B cell (primary cell): Measurements from ENCODE around the gene PYGL. TPM values are rescaled to one million over a fixed set of nuclear protein-coding genes. Genes with fewer than 3 reads are reported as not detected.

Source experiments
- ATAC-seq: fragments of 200-7000 bp; cut with Tn5 transposase; one replicate; pipeline ENCODE4 v1.10.0; 2021; ENCODE audit warnings: low read depth, mild to moderate bottlenecking, moderate number of reproducible peaks, moderate library complexity
- CTCF ChIA-PET: fragments of 350-600 bp; sonication (Branson Sonifier 250); formaldehyde crosslinking; loops from one replicate; lab custom pipeline; 2021; ENCODE audit warnings: antibody characterized with exemption, inconsistent platforms; lab: Charles Lee
- POLR2A ChIA-PET: fragments of 350-600 bp; sonication (Branson Sonifier 250); formaldehyde crosslinking; loops from one replicate; lab custom pipeline; 2021; ENCODE audit warnings: antibody characterized with exemption; lab: Charles Lee
- DNase-seq: peaks from one replicate; pipeline ENCODE4 v3.0.0; 2013
- H2AFZ ChIP-seq: 2 replicates; pipeline ENCODE4 v1.6.1; 2012; ENCODE audit warnings: mild to moderate bottlenecking, low read depth, low read length; ENCODE audit not compliant: insufficient read depth, poor library complexity, severe bottlenecking
- H3K27ac ChIP-seq, 2 donors: 1 replicate in 1 of 2; 2 replicates in 1 of 2; pipeline ENCODE4 v1.5.1; 2012 to 2013; ENCODE audit warnings: low read length in 2 of 2, mild to moderate bottlenecking in 2 of 2, moderate library complexity in 1 of 2
- H3K27me3 ChIP-seq, 4 experiments: fragments of 200-600 bp in 1 of 4; sonication (generic) in 1 of 4; replicated peaks in 1 of 4; 1 replicate in 2 of 4; 2 replicates in 2 of 4; pipeline versions ENCODE4 v1.6.1 to v1.7.0; 2013 to 2016; ENCODE audit warnings: low read length in 3 of 4, mild to moderate bottlenecking in 2 of 4, mixed read lengths in 1 of 4, moderate library complexity in 1 of 4; ENCODE audit not compliant: insufficient read depth in 4 of 4, control insufficient read depth in 3 of 4; ENCODE audit errors: control extremely low read depth in 1 of 4
- H3K36me3 ChIP-seq, 2 experiments: replicated peaks in 1 of 2; 1 replicate in 1 of 2; 2 replicates in 1 of 2; pipeline versions ENCODE4 v1.6.1 to v1.7.1; 2013; ENCODE audit warnings: low read length in 1 of 2; ENCODE audit not compliant: insufficient read depth in 2 of 2, control insufficient read depth in 1 of 2; ENCODE audit errors: control extremely low read depth in 1 of 2, extremely low read depth in 1 of 2
- H3K4me1 ChIP-seq, 2 donors: fragments of 200-600 bp in 1 of 2; sonication (generic) in 1 of 2; 1 replicate in 1 of 2; 2 replicates in 1 of 2; pipeline versions ENCODE4 v1.5.1 to v1.6.1; 2013 to 2017; ENCODE audit warnings: low read length in 2 of 2; ENCODE audit not compliant: control insufficient read depth in 2 of 2, insufficient read depth in 2 of 2
- H3K4me2 ChIP-seq: replicated peaks from 2 replicates; pipeline ENCODE3; 2012; ENCODE audit warnings: mild to moderate bottlenecking, low read depth, low read length; ENCODE audit not compliant: poor library complexity, severe bottlenecking
- H3K4me3 ChIP-seq, 5 experiments: fragments of 200-600 bp in 1 of 5; sonication (generic) in 1 of 5; 1 replicate in 3 of 5; 2 replicates in 2 of 5; pipeline versions ENCODE4 v1.5.1 to v1.7.0; 2011 to 2016; ENCODE audit warnings: low read length in 4 of 5, mild to moderate bottlenecking in 4 of 5, low read depth in 2 of 5, control low read depth in 1 of 5, moderate library complexity in 1 of 5; ENCODE audit not compliant: insufficient read depth in 1 of 5; ENCODE audit errors: control extremely low read depth in 1 of 5, extremely low read depth in 1 of 5
- H3K79me2 ChIP-seq: fragments of 200-600 bp; sonication (generic); one replicate; pipeline ENCODE4 v1.6.0; 2016; ENCODE audit warnings: low read length; ENCODE audit not compliant: control insufficient read depth, insufficient read depth
- H3K9ac ChIP-seq: fragments of 200-600 bp; sonication (generic); 2 replicates; pipeline ENCODE4 v1.6.1; 2017; ENCODE audit warnings: mild to moderate bottlenecking, low read length, moderate library complexity
- H3K9me3 ChIP-seq, 3 donors: one replicate each; pipeline versions ENCODE4 v1.6.1 to v1.7.1; 2013; ENCODE audit warnings: low read length in 2 of 3; ENCODE audit not compliant: control insufficient read depth in 2 of 3, insufficient read depth in 1 of 3; ENCODE audit errors: control extremely low read depth in 1 of 3
- H4K20me1 ChIP-seq: 2 replicates; pipeline ENCODE4 v1.6.0; 2012; ENCODE audit warnings: mild to moderate bottlenecking, low read length; ENCODE audit not compliant: insufficient read depth, control insufficient read depth, poor library complexity, severe bottlenecking
- H3K27ac Mint-ChIP-seq: one replicate; pipeline ENCODE4 v1.8.0; 2021; ENCODE audit warnings: mixed read lengths
- H3K27me3 Mint-ChIP-seq: one replicate; pipeline ENCODE4 v1.8.0; 2021; ENCODE audit warnings: mixed read lengths
- H3K4me1 Mint-ChIP-seq: one replicate; pipeline ENCODE4 v1.8.0; 2021; ENCODE audit warnings: mixed read lengths
- H3K4me3 Mint-ChIP-seq: one replicate; pipeline ENCODE4 v1.8.0; 2021; ENCODE audit warnings: mixed read lengths
- H3K9me3 Mint-ChIP-seq: one replicate; pipeline ENCODE4 v1.8.0; 2022; ENCODE audit warnings: mixed read lengths; ENCODE audit not compliant: insufficient read depth
- EZH2 ChIP-seq: IDR thresholded peaks from 2 replicates; pipeline ENCODE4 v1.6.1; 2012; ENCODE audit warnings: borderline replicate concordance, low read depth, mild to moderate bottlenecking, moderate library complexity, low read length; ENCODE audit not compliant: insufficient read depth, poor library complexity, severe bottlenecking
- WGBS: methylation state at CpG from one replicate; pipeline ENCODE4 v1.1.5; 2013; ENCODE audit warnings: missing lambda C conversion rate; ENCODE audit not compliant: insufficient coverage; 5-methylcytosine and 5-hydroxymethylcytosine counted together
- intact Hi-C: fragments of 100-400 bp; cut with micrococcal nuclease; formaldehyde crosslinking; loops from one replicate; pipeline ENCODE4 v1.10.0; 2022
- polyA plus RNA-seq: library from polyadenylated mRNA; depleted of rRNA; stranded (reverse); fragments of >200 nt; gene quantifications from 2 replicates; pipeline ENCODE4 v1.2.3, GENCODE V29; 2012
- total RNA-seq, 2 donors: library from RNA; stranded (reverse); fragments of 120-200 nt in 1 of 2; gene quantifications; 1 replicate in 1 of 2; 2 replicates in 1 of 2; pipeline versions ENCODE4 v1.2.3 to v1.2.4, GENCODE V29; 2013 to 2022
- TF ChIP-seq, protein P1 (sequence below): fragments of 200-600 bp; IDR thresholded peaks from one replicate; pipeline ENCODE4 v1.8.0; 2022; ENCODE audit warnings: antibody characterized with exemption, mild to moderate bottlenecking

The PYGL gene
- total and polyA plus RNA-seq, 2 donors (not counting 1 experiment from before 2014, with no cell fraction given): 0.60 to 0.64 TPM

DNA sequence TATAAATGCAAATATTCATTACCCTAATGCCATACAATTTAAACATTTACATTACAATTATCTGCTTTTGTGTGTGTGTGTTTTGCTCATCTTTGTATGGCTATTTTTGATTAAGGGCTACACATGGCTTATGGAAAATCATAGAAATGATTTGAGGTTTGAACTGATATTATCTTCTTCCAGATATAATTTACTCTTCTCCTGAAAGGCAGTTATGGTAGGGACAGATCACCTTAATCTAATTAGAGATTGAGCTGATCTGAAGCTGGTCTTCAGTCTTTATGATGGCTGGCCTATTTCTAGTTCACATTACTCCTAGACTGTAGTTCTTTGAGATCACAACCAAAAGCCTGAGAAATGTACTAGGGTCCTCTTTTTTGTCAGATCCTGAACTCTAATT lies 56.8 kb downstream of the PYGL start:
- H3K9ac ChIP-seq: no peak overlapping the region
- H4K20me1 ChIP-seq: no peaks in the 10 kb centered on the region
- no peak overlapping the region for H2AFZ ChIP-seq
- no peaks in the 10 kb centered on the region for H3K79me2 ChIP-seq
- TF ChIP-seq, protein P1, sequence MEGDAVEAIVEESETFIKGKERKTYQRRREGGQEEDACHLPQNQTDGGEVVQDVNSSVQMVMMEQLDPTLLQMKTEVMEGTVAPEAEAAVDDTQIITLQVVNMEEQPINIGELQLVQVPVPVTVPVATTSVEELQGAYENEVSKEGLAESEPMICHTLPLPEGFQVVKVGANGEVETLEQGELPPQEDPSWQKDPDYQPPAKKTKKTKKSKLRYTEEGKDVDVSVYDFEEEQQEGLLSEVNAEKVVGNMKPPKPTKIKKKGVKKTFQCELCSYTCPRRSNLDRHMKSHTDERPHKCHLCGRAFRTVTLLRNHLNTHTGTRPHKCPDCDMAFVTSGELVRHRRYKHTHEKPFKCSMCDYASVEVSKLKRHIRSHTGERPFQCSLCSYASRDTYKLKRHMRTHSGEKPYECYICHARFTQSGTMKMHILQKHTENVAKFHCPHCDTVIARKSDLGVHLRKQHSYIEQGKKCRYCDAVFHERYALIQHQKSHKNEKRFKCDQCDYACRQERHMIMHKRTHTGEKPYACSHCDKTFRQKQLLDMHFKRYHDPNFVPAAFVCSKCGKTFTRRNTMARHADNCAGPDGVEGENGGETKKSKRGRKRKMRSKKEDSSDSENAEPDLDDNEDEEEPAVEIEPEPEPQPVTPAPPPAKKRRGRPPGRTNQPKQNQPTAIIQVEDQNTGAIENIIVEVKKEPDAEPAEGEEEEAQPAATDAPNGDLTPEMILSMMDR: no peak
- no peak for TF ChIP-seq EZH2
- H3K4me1 ChIP-seq: no peaks in the 10 kb centered on the region
- DNase-seq: no peak
- ChIA-PET CTCF (no interaction called here), POLR2A (no interaction called here)
- no peaks in the 10 kb centered on the region for H3K4me1 Mint-ChIP-seq
- peaks cover 0 to 12% (median 6%) of the 10 kb centered on the region in 4 experiments for H3K27me3 ChIP-seq
- H3K4me3 ChIP-seq: no peak overlapping the region
- H3K36me3 ChIP-seq: no peaks in the 10 kb centered on the region
- no peak for ATAC-seq
- H3K9me3 ChIP-seq: no peaks in the 10 kb centered on the region
- intact Hi-C loops: no loop called here
- H3K4me2 ChIP-seq: no peak overlapping the region
- H3K27ac Mint-ChIP-seq: no peak overlapping the region
- no peak overlapping the region for H3K4me3 Mint-ChIP-seq
- H3K9me3 Mint-ChIP-seq: no peaks in the 10 kb centered on the region
- peaks cover 31% of the 10 kb centered on the region for H3K27me3 Mint-ChIP-seq
- H3K27ac ChIP-seq: no peak overlapping the region

DNA sequence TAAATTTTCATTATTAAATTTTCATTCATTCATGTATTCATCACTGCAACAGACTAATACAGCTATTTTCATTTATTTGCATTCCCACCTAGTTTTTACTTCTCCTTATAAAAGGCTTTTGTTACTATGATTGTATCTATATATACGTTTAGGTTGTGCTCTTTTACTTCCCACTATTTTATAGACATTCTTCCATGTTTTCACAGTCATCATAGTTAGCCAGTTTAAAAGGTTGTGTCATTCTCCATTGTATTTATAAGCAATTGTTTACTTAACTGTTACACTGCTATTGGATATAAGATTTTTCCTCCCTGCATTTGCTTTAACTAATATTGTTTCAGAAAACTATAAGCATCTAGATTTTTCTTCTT lies 60.5 kb downstream of the PYGL start:
- Histone ChIP-seq H2AFZ (no peak overlapping the region), H3K79me2 (no peaks in the 10 kb centered on the region), H3K4me3 (no peak overlapping the region), H3K36me3 (no peaks in the 10 kb centered on the region), H3K27ac (no peak overlapping the region), H4K20me1 (no peaks in the 10 kb centered on the region), H3K4me1 (no peaks in the 10 kb centered on the region), H3K9me3 (no peaks in the 10 kb centered on the region), H3K9ac (no peak overlapping the region), H3K4me2 (no peak overlapping the region), H3K27me3 (peaks cover 0 to 12% (median 6%) of the 10 kb centered on the region in 4 experiments)
- POLR2A ChIA-PET: no interaction called here
- intact Hi-C loops: no loop called here
- ATAC-seq: no peak
- WGBS: no CpG with 5 or more reads among the region's 1 CpG
- CTCF ChIA-PET: no interaction called here
- H3K4me3 Mint-ChIP-seq: no peak overlapping the region
- no peaks in the 10 kb centered on the region for H3K4me1 Mint-ChIP-seq
- peaks cover 35% of the 10 kb centered on the region for H3K27me3 Mint-ChIP-seq
- H3K9me3 Mint-ChIP-seq: no peaks in the 10 kb centered on the region
- TF ChIP-seq EZH2: no peak
- TF ChIP-seq, protein P1: no peak
- no peak overlapping the region for H3K27ac Mint-ChIP-seq
- no peak for DNase-seq
